Epithelial cell of prostate (primary cell): Measurements from ENCODE around the gene SLC2A9.

Experiments used
- DNase-seq: peaks from one replicate; pipeline ENCODE4 v3.0.0-alpha.2; 2011; ENCODE audit warnings: low read depth, low spot score
- H3K27ac ChIP-seq: fragments of 450-650 bp; 2 replicates; pipeline ENCODE4 v1.5.1; 2017; ENCODE audit warnings: mild to moderate bottlenecking

Gene SLC2A9

GRCh38 chr4:9782136-9782436 is 239.2 kb downstream of the SLC2A9 start:
- no peak for DNase-seq
- no peak overlapping the region for H3K27ac ChIP-seq

- no peak within 1 kb of the TSS for H3K27ac ChIP-seq
- no peak for DNase-seq
Observed at GRCh38 chr4:9781343-9782135, 239.8 kb downstream of the SLC2A9 start, which contains the start of gene DRD5. Gene DRD5, plus strand, starts transcription at chr4:9781634. Its CDS starts 396 bp downstream, at chr4:9782030.
